ENCODE results near the gene GPN3.
"Not testable (repeated sequence)": the region's sequence is repeated elsewhere in the genome, so short reads cannot be mapped to it uniquely, and the experiment has no call there.

GPN3 gene

GRCh38 chr12:110468214-110469048 is at the start of gene GPN3, which contains the start of gene FAM216A:
Gene GPN3, minus strand, starts transcription at chr12:110468257. Its CDS starts 54 bp downstream, at chr12:110468203.
Gene FAM216A, plus strand, starts transcription at chr12:110468845. Its CDS starts 31 bp downstream, at chr12:110468876.
- peak; percentile 97 for DNase-seq

- no peak for DNase-seq
Observed at GRCh38 chr12:110516995-110517394, 48.9 kb upstream of the GPN3 start.

DNA sequence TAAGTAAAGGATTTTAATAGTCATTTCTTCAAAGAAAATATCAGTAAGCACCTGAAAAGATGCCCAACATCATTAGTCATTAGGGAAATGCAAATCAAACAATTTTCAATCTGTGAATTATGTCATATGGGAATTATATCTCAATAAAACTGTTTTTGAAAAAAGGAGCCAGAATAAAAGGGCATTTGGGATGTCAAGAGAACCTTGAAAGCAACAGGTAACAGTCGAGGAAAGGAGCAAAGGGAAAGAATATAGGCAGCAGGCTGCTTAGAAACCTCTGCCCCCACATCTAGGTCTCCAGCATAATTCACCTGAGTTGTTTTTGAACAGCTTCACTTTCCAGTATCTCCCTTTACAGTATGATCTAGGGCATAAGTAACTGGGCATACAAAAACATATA is 46.3 kb upstream of the GPN3 start:
- no peak for DNase-seq

DNA sequence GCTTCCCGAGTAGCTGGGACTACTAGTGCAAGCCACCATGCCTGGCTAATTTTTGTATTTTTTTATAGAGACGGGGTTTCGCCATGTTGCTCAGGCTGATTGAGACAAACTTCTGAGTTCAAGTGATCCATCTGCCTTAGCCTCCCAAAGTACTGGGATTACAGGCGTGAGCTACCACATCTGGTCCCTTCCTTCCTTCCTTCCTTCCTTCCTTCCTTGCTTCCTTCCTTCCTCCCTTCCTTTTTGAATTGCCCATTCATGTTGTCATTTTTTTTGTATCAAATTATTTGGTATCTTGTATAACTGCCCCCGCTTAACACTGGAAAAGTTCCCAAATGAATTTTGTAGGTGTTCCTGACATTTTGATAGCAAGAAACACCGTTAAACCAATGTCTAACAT is 45.8 kb upstream of the GPN3 start:
- no peak for DNase-seq

GRCh38 chr12:110508071-110508586 is 40.1 kb upstream of the GPN3 start:
- DNase-seq = no peak

- no peak for DNase-seq
Observed at GRCh38 chr12:110505332-110505731, 37.3 kb upstream of the GPN3 start.

DNA sequence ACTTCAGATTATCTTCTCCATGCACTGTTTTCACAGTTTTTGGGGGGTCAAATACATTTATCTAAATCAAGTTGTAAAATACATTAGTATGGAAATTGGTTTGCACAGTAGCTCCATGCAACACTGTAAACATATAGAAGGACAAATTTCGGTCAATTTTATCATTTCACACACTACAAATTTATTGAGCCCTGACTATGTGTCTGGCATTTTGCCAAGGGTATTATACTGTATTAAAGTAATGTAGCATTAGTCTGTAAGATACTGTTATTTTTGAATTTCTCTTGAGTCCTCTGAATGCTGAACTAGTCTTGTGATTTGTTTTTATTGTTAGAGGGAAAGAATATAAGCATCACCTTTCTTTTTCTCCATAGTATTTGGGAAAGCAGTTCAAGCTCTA is 35.4 kb upstream of the GPN3 start:
- no peak for DNase-seq

- DNase-seq = peak; percentile 99
Observed at GRCh38 chr12:110501752-110502738, 34.0 kb upstream of the GPN3 start, which contains the start of the genes RAD9B and VPS29. Gene RAD9B, plus strand, starts transcription at chr12:110502331. Its CDS starts 7 bp downstream, at chr12:110502338. Gene VPS29, minus strand, starts transcription at chr12:110502111. Its CDS starts 60 bp downstream, at chr12:110502051.

GRCh38 chr12:110501399-110501751 is 33.3 kb upstream of the GPN3 start:
- DNase-seq = no peak

GRCh38 chr12:110498984-110499706 is 31.1 kb upstream of the GPN3 start:
- no peak for DNase-seq

GRCh38 chr12:110475426-110475825 is 7.4 kb upstream of the GPN3 start:
- DNase-seq = no peak

DNA sequence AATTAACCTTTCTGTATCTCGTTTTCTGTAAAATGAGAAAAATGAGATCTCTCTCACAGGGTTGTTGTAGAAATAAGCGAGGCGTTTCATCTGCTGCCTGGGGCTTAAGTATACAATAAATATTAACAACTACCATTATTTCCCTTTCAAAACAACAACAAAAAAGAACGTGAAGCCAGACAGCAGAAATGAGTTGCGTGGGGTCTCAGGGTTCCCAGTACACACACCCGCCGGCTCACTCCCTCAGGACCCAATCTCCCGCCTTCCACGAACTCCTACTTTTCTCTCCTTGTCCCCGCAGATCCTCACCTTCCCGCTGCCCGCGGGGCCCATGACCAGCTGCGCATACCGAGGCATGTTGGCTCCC is 227 bp downstream of the GPN3 start:
- no peak for DNase-seq

DNA sequence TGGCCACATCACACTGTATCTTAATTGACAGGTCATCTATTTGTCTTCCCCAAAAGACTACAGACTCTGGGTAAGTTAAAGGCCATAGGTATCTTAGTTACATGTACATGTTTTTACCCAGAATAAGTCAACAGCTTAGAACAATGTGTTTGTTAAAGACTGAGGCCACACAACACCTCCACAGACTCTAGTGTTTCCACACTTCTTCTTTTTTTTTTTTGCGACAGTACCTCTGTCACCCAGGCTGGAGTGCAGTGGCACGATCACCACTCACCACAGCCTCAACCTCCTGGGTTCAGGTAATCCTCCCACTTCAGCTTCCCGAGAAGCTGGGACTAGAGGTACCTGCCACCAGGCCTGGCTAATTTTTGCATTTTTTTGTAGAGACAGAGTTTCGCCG is 1.3 kb downstream of the GPN3 start:
- DNase-seq = no peak

DNA sequence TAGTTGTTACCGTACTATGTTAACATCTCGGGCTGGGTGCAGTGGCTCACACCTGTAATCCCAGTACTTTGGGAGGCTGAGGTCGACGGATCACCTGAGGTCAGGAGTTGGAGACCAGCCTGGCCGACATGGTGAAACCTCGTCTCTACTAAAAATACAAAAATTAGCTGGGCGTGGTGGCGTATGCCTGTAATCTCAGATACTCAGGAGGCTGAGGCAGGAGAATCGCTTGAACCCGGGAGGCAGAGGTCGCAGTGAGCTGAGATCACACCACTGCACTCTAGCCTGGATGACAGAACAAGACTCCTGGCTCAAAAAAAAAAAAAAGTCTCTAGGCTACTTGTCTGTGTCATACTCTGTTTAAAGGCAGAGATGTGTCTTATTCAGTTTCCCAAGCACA is 2.3 kb downstream of the GPN3 start:
- not testable (repeated sequence) for DNase-seq

GRCh38 chr12:110465024-110465423 is 3.0 kb downstream of the GPN3 start:
- no peak for DNase-seq

DNA sequence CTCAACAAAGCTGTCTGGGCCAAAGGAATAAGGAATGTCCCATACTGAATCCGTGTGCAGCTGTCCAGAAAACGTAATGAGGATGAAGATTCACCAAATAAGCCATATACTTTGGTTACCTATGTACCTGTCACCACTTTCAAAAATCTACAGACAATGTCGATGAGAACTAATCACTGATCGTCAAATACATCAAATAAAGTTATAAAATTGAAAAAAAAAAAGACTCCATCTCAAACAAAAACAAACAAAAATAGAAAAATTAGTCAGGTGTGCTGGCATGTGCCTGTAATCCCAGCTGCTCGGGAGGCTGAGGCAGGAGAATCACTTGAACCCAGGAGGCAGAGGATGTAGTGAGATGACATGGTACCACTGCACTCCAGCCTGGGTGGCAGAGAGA is 6.9 kb downstream of the GPN3 start:
- DNase-seq = not testable (repeated sequence)

DNA sequence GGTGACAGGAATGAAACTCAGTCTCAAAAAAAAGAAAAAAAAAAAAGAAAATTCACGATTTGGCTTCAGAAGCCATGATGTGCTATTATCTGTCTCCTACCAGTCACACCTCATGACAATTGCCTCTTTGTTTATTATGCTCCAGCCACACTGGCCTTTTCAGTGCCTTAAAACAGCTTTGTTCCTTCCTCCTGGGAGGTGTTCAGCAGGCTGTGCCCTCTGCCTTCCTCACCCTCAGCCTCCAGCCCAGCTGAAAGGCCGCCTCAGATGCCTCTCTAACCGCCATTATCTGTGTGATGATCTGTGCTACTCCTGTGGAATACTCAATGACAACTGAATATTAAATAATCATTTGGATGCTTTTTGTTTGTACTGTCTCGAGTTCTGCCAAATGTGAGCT is 9.3 kb downstream of the GPN3 start:
- DNase-seq = no peak

DNA sequence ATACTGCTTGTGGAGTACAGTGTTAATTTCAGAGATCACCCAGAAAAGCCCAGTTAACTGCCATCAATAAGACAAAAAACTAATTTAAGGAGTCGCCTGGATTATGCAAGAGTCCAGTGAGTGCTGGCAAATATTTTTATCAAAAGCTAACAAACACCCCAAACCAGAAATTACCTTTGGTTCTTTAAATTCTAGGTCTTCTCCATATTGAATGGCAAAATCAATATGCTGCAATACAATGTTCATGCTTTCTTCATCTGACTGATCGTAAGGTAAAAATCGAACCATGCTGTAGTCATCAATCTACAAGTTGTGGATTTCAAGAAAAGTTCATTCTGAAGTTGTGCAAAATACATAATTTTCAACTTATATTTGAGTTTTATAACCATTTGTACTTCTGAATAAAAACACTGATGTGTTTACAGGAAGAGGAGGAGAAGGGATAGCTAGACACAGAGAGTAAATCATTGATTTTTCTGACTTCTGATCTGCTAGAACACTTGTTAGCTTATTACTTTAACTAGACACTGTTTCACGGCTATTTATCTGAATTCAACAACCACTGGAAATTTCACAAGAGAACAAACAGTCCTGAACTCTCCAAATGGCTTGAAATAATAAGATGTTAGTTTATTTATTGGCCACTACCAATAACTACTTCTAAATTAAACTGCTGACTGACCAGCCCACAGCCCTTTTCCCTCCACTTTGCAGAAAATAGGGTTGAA is 14.3 kb downstream of the GPN3 start:
- no peak for DNase-seq

GRCh38 chr12:110451263-110451662 is 16.8 kb downstream of the GPN3 start:
- no peak for DNase-seq

DNA sequence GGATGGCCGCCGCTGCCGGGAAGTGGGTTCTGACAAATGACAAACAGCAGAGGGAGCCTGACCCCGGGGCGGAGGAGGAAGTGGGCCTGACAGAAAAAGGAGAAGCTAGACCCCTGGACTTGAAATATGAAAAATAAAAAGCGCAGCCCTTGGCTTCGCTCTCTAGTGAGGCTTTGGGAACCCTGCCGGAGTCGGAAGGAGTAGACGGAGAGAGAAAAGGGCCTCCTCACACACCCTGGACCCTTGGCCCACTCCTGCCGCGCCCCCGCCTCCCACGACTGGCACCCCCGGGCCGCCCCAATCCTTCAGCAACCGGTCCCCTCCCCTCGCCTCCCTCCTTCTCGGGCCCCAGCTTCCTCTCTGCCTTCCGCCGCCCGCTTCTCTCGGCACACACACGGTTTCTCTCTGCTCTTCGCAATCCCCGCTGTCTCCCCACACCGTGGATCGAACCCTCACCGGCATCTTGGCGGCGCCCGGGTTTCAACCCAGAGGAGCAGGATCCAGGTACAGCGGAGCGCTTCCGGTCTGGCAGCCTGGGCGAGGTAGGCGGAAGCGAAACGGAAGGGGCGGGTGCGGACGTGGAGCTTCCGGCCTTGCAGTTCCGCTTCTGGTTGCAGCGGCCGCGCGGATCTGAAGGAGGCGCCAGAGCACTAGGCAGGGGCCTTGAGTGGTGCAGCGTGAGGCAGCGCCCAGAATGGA is 18.1 kb downstream of the GPN3 start, which contains the start of gene ARPC3:
ARPC3 (minus strand) TSS at position 539 of the 699 bp plus-strand sequence; CDS start at position 462, 77 bp downstream.
- peak; percentile 95 for DNase-seq

DNA sequence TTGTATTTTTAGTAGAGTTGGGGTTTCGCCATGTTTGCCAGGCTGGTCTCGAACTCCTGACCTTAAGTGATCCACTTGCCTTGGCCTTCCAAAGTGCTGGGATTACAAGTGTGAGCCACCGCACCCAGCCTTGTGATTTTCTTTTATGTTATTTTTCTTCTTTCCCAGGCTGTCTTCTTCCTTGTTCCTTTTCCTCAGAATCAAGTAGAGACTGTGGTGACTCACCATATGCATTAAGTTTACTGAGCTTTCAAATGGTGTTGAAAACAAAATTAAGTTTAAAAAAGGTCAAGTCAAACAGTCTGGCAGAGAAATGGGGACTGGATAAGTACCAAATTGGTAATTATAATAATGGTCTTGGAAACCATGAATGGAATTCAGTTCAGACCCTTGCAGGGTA is 23.6 kb downstream of the GPN3 start:
- DNase-seq = no peak
